ENCODE results near the gene CXXC5.

Gene CXXC5

GRCh38 chr5:139637438-139638089 is 10.6 kb upstream of the CXXC5 start:
- no peaks in the 10 kb centered on the region for H3K36me3 Mint-ChIP-seq (ENCODE audit: low read depth)
- TF ChIP-seq CTCF (IDR thresholded peaks at IDR 0.05), result no peak
- no peaks in the 10 kb centered on the region for H3K9me3 Mint-ChIP-seq
- DNase-seq, result peak; percentile 84
- H3K4me3 Mint-ChIP-seq, result peak overlapping the region; percentile 72
- H3K27me3 Mint-ChIP-seq (ENCODE audit: low read depth, poor library complexity), result no peaks in the 10 kb centered on the region
- peaks cover 92% of the 10 kb centered on the region for H3K4me1 Mint-ChIP-seq
- peak overlapping the region; percentile 64 for H3K27ac Mint-ChIP-seq

- H3K27me3 Mint-ChIP-seq (ENCODE audit: low read depth, poor library complexity), result no peaks in the 10 kb centered on the region
- peaks cover 96% of the 10 kb centered on the region for H3K4me1 Mint-ChIP-seq
- TF ChIP-seq CTCF (IDR thresholded peaks at IDR 0.05), result no peak
- H3K27ac Mint-ChIP-seq, result peak overlapping the region; percentile 72
- H3K4me3 Mint-ChIP-seq, result peak overlapping the region; percentile 71
- no peaks in the 10 kb centered on the region for H3K9me3 Mint-ChIP-seq
- peak; percentile 50 for DNase-seq
- H3K36me3 Mint-ChIP-seq (ENCODE audit: low read depth), result no peaks in the 10 kb centered on the region
Measured at GRCh38 chr5:139638090-139638735, 9.9 kb upstream of the CXXC5 start.

- peak overlapping the region; percentile 72 for H3K27ac Mint-ChIP-seq
- H3K4me1 Mint-ChIP-seq, result peaks cover 96% of the 10 kb centered on the region
- H3K9me3 Mint-ChIP-seq, result no peaks in the 10 kb centered on the region
- no peaks in the 10 kb centered on the region for H3K36me3 Mint-ChIP-seq (ENCODE audit: low read depth)
- no peaks in the 10 kb centered on the region for H3K27me3 Mint-ChIP-seq (ENCODE audit: low read depth, poor library complexity)
- H3K4me3 Mint-ChIP-seq, result peak overlapping the region; percentile 71
- peak; percentile 63 for DNase-seq
- no peak for TF ChIP-seq CTCF (IDR thresholded peaks at IDR 0.05)
Measured at GRCh38 chr5:139638736-139639618, 9.2 kb upstream of the CXXC5 start.

- TF ChIP-seq CTCF (IDR thresholded peaks at IDR 0.05), result no peak
- H3K27me3 Mint-ChIP-seq (ENCODE audit: low read depth, poor library complexity), result peaks cover 1% of the 10 kb centered on the region
- no peak overlapping the region for H3K4me3 Mint-ChIP-seq
- H3K27ac Mint-ChIP-seq, result no peak overlapping the region
- no peaks in the 10 kb centered on the region for H3K9me3 Mint-ChIP-seq
- no peaks in the 10 kb centered on the region for H3K36me3 Mint-ChIP-seq (ENCODE audit: low read depth)
- DNase-seq, result no peak
- H3K4me1 Mint-ChIP-seq, result peaks cover 96% of the 10 kb centered on the region
Measured at GRCh38 chr5:139639619-139640380, 8.3 kb upstream of the CXXC5 start.

GRCh38 chr5:139640421-139641115 is 7.6 kb upstream of the CXXC5 start:
- peaks cover 6% of the 10 kb centered on the region for H3K27me3 Mint-ChIP-seq (ENCODE audit: low read depth, poor library complexity)
- H3K36me3 Mint-ChIP-seq (ENCODE audit: low read depth), result no peaks in the 10 kb centered on the region
- peak overlapping the region; percentile 33 for H3K4me3 Mint-ChIP-seq
- DNase-seq, result no peak
- H3K27ac Mint-ChIP-seq, result peak overlapping the region; percentile 16
- H3K4me1 Mint-ChIP-seq, result peaks cover 96% of the 10 kb centered on the region
- no peak for TF ChIP-seq CTCF (IDR thresholded peaks at IDR 0.05)
- no peaks in the 10 kb centered on the region for H3K9me3 Mint-ChIP-seq
